ENCODE measurements around the gene PRTFDC1.
A peak's percentile ranks its signal among the peaks of the same experiment; 100 is the strongest.

PRTFDC1 gene

GRCh38 chr10:24887855-24888231 lies 64.6 kb downstream of the PRTFDC1 start:
- H3K4me2 ChIP-seq (ENCODE audit: low read depth, low read length), result no peak overlapping the region
- H3K4me3 ChIP-seq (ENCODE audit: low read length), result no peak overlapping the region

DNA sequence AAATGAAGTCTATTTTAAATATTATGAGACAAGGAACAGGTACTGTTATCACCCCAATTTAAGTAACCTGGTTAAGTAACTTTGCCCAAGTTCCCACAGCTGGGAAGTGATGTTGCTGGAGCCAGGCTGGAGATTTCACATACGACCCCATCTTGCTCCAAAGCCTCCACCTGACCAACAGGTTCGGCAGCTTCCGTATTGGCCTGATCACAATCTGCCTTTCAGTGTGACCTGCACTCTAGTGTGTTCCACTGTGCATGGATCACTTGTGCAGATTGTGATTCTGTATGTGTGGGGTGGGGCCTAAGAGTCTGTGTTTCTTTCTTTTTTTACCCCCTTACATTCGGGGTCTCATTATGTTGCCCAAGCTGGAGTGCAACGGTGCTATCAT lies 66.1 kb downstream of the PRTFDC1 start:
- H2AFZ ChIP-seq (ENCODE audit: low read length), result no peak overlapping the region
- no peaks in the 10 kb centered on the region for H3K27me3 ChIP-seq (replicated peaks; ENCODE audit: insufficient read depth, low read length)
- H3K9me2 ChIP-seq (replicated peaks; ENCODE audit: insufficient read depth, low read length), result no peaks in the 10 kb centered on the region
- H4K20me1 ChIP-seq (ENCODE audit: insufficient read depth, low read length), result no peaks in the 10 kb centered on the region
- no peaks in the 10 kb centered on the region for H3K4me1 ChIP-seq (ENCODE audit: low read length)
- no peaks in the 10 kb centered on the region for H3K9me3 ChIP-seq (replicated peaks; ENCODE audit: insufficient read depth, low read length)
- H3K27ac ChIP-seq (ENCODE audit: low read length), result no peak overlapping the region
- H3K9ac ChIP-seq (ENCODE audit: low read length), result no peak overlapping the region
- H3F3A ChIP-seq (ENCODE audit: insufficient read depth, low read length), result no peaks in the 10 kb centered on the region
- no peak for TF ChIP-seq EZH2 (optimal IDR thresholded peaks at IDR 0.05; ENCODE audit: low read depth, low read length)
- TF ChIP-seq EZH2phosphoT487 (IDR thresholded peaks at IDR 0.05; ENCODE audit: low read length), result no peak
- TF ChIP-seq, protein P1, sequence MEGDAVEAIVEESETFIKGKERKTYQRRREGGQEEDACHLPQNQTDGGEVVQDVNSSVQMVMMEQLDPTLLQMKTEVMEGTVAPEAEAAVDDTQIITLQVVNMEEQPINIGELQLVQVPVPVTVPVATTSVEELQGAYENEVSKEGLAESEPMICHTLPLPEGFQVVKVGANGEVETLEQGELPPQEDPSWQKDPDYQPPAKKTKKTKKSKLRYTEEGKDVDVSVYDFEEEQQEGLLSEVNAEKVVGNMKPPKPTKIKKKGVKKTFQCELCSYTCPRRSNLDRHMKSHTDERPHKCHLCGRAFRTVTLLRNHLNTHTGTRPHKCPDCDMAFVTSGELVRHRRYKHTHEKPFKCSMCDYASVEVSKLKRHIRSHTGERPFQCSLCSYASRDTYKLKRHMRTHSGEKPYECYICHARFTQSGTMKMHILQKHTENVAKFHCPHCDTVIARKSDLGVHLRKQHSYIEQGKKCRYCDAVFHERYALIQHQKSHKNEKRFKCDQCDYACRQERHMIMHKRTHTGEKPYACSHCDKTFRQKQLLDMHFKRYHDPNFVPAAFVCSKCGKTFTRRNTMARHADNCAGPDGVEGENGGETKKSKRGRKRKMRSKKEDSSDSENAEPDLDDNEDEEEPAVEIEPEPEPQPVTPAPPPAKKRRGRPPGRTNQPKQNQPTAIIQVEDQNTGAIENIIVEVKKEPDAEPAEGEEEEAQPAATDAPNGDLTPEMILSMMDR (IDR thresholded peaks at IDR 0.05; ENCODE audit: low read length), result no peak
- H3K4me3 ChIP-seq (ENCODE audit: low read length), result no peak overlapping the region
- no peak overlapping the region for H3K4me2 ChIP-seq (ENCODE audit: low read depth, low read length)
- no peak for DNase-seq
- no peaks in the 10 kb centered on the region for H3K36me3 ChIP-seq (replicated peaks; ENCODE audit: insufficient read depth, low read length)
- H3K79me2 ChIP-seq (ENCODE audit: low read length), result no peaks in the 10 kb centered on the region

More at GRCh38 chr10:24887855-24888231, 64.6 kb downstream of the PRTFDC1 start:
- Histone ChIP-seq H3K9ac (ENCODE audit: low read length) (no peak overlapping the region), H4K20me1 (ENCODE audit: insufficient read depth, low read length) (no peaks in the 10 kb centered on the region), H3F3A (ENCODE audit: insufficient read depth, low read length) (no peaks in the 10 kb centered on the region), H3K27me3 (replicated peaks; ENCODE audit: insufficient read depth, low read length) (no peaks in the 10 kb centered on the region), H3K9me2 (replicated peaks; ENCODE audit: insufficient read depth, low read length) (no peaks in the 10 kb centered on the region), H3K4me1 (ENCODE audit: low read length) (no peaks in the 10 kb centered on the region), H2AFZ (ENCODE audit: low read length) (peak overlapping the region; percentile 39), H3K27ac (ENCODE audit: low read length) (no peak overlapping the region), H3K36me3 (replicated peaks; ENCODE audit: insufficient read depth, low read length) (no peaks in the 10 kb centered on the region), H3K79me2 (ENCODE audit: low read length) (no peaks in the 10 kb centered on the region), H3K9me3 (replicated peaks; ENCODE audit: insufficient read depth, low read length) (no peaks in the 10 kb centered on the region)
- no peak for TF ChIP-seq EZH2 (optimal IDR thresholded peaks at IDR 0.05; ENCODE audit: low read depth, low read length)
- TF ChIP-seq, protein P1 (IDR thresholded peaks at IDR 0.05; ENCODE audit: low read length), result no peak
- TF ChIP-seq EZH2phosphoT487 (IDR thresholded peaks at IDR 0.05; ENCODE audit: low read length), result no peak
- DNase-seq, result no peak

DNA sequence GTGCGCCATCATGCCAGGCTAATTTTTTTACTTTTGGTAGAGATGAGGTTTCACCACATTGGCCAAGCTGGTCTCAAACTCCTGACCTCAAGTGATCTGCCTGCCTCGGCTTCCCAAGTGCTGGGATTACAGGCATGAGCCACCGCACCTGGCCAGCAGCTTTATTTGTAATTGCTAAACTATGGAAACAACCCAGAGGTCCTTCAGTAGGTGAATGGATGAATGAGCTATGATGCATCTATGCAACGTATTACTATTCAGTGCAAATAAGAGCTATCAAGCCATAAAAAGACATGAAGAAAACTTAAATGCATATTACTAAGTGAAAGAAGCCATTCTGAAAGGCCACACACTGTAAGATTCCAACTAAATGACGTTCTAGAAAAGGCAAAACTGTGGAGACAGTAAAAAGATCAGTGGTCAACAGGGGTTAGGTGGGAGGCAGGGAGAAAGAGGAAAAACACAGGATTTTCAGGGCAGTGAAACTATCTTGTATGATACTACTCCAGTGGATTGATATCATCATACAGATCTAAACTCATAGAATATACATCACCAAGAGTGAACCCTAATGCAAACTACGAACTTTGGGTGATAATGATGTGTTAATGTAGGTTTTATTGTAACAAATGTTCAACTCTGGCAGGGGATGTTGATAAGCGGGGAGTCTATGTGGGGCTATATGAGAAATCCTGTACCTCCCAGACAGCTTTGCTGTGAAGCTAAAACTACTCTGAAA lies 66.7 kb downstream of the PRTFDC1 start:
- TF ChIP-seq, protein P1 (IDR thresholded peaks at IDR 0.05; ENCODE audit: low read length), result no peak
- no peak for TF ChIP-seq EZH2phosphoT487 (IDR thresholded peaks at IDR 0.05; ENCODE audit: low read length)
- TF ChIP-seq EZH2 (optimal IDR thresholded peaks at IDR 0.05; ENCODE audit: low read depth, low read length), result no peak
- Histone ChIP-seq H3F3A (ENCODE audit: insufficient read depth, low read length) (no peaks in the 10 kb centered on the region), H3K9me2 (replicated peaks; ENCODE audit: insufficient read depth, low read length) (no peaks in the 10 kb centered on the region), H3K9me3 (replicated peaks; ENCODE audit: insufficient read depth, low read length) (no peaks in the 10 kb centered on the region), H4K20me1 (ENCODE audit: insufficient read depth, low read length) (no peaks in the 10 kb centered on the region), H3K27ac (ENCODE audit: low read length) (no peak overlapping the region), H3K4me3 (ENCODE audit: low read length) (no peak overlapping the region), H3K9ac (ENCODE audit: low read length) (no peak overlapping the region), H3K79me2 (ENCODE audit: low read length) (no peaks in the 10 kb centered on the region), H2AFZ (ENCODE audit: low read length) (no peak overlapping the region), H3K36me3 (replicated peaks; ENCODE audit: insufficient read depth, low read length) (no peaks in the 10 kb centered on the region), H3K4me2 (ENCODE audit: low read depth, low read length) (no peak overlapping the region), H3K27me3 (replicated peaks; ENCODE audit: insufficient read depth, low read length) (no peaks in the 10 kb centered on the region), H3K4me1 (ENCODE audit: low read length) (no peaks in the 10 kb centered on the region)
- no peak for DNase-seq
